Erythroblast (primary cell): ENCODE data around the gene NLN.

Experiments used
- GATA1 ChIP-seq: IDR thresholded peaks from 2 replicates; pipeline ENCODE4 v1.6.1; 2011; ENCODE audit warnings: low read depth, mild to moderate bottlenecking, control low read depth, low read length, moderate library complexity
- POLR2A ChIP-seq: IDR thresholded peaks from 2 replicates; pipeline ENCODE4 v1.6.1; 2011; ENCODE audit warnings: mild to moderate bottlenecking, low read length

GRCh38 chr5:65837139-65837538 lies 115.1 kb downstream of the NLN start:
- TF ChIP-seq POLR2A (no peak), GATA1 (no peak)
